Liver (tissue), 9 donors: ENCODE results near the gene SNX5. TPM values are rescaled to one million over a fixed set of nuclear protein-coding genes. Genes with fewer than 3 reads are reported as not detected.

Source experiments
- DNase-seq: peaks from one replicate; pipeline ENCODE4 v3.0.0-alpha.2; 2017; ENCODE audit warnings: low spot score
- H3K27ac ChIP-seq, 2 donors: one replicate each; pipeline ENCODE4 v1.7.0; 2013; ENCODE audit warnings: inconsistent platforms in 2 of 2, low read length in 2 of 2, control low read depth in 1 of 2, low read depth in 1 of 2, mild to moderate bottlenecking in 1 of 2
- H3K27me3 ChIP-seq, 4 donors: one replicate each; pipeline versions ENCODE4 v1.6.1 to v1.7.0; 2013; ENCODE audit warnings: low read length in 3 of 4, inconsistent platforms in 1 of 4, mild to moderate bottlenecking in 1 of 4, moderate library complexity in 1 of 4; ENCODE audit not compliant: control insufficient read depth in 4 of 4, insufficient read depth in 4 of 4
- H3K36me3 ChIP-seq, 4 donors: one replicate each; pipeline versions ENCODE4 v1.6.1 to v1.7.0; 2013; ENCODE audit warnings: low read length in 3 of 4, mild to moderate bottlenecking in 3 of 4, low read depth in 1 of 4, moderate library complexity in 1 of 4; ENCODE audit not compliant: control insufficient read depth in 4 of 4, insufficient read depth in 3 of 4
- H3K4me1 ChIP-seq, 4 donors: one replicate each; pipeline versions ENCODE4 v1.6.1 to v1.7.0; 2013; ENCODE audit warnings: low read length in 3 of 4, mild to moderate bottlenecking in 3 of 4, moderate library complexity in 1 of 4; ENCODE audit not compliant: control insufficient read depth in 4 of 4, insufficient read depth in 4 of 4
- H3K4me3 ChIP-seq, 3 donors: one replicate each; pipeline versions ENCODE4 v1.6.1 to v1.7.0; 2013; ENCODE audit warnings: low read length in 3 of 3, control low read depth in 1 of 3, low read depth in 1 of 3, mild to moderate bottlenecking in 1 of 3
- H3K9ac ChIP-seq, 2 donors: one replicate each; pipeline ENCODE4 v1.7.0; 2013; ENCODE audit warnings: low read length in 2 of 2, mild to moderate bottlenecking in 2 of 2, moderate library complexity in 2 of 2, control low read depth in 1 of 2, low read depth in 1 of 2
- H3K9me3 ChIP-seq, 4 donors: one replicate each; pipeline versions ENCODE4 v1.6.1 to v1.7.0; 2013; ENCODE audit warnings: low read length in 3 of 4; ENCODE audit not compliant: control insufficient read depth in 4 of 4
- CTCF ChIP-seq: fragments of 150-350 bp; IDR thresholded peaks from 2 replicates; pipeline ENCODE4 v1.5.1; 2017; ENCODE audit warnings: improper control_type of control experiment, low read depth, low read length; ENCODE audit not compliant: missing input control
- EGR1 ChIP-seq, 2 donors: IDR thresholded peaks; 2 replicates each; pipeline ENCODE4 v1.6.1; 2016 to 2018; ENCODE audit warnings: antibody characterized with exemption in 2 of 2, low read depth in 2 of 2
- FOXA1 ChIP-seq: IDR thresholded peaks from 2 replicates; pipeline ENCODE4 v1.6.1; 2016; ENCODE audit warnings: antibody characterized with exemption
- FOXA2 ChIP-seq: IDR thresholded peaks from 2 replicates; pipeline ENCODE4 v1.6.1; 2016; ENCODE audit warnings: antibody characterized with exemption
- GABPA ChIP-seq, 2 donors: IDR thresholded peaks in 1 of 2; conservative IDR thresholded peaks in 1 of 2; 2 replicates each; pipeline ENCODE4 v1.6.1; 2016; ENCODE audit warnings: antibody characterized with exemption in 2 of 2, mild to moderate bottlenecking in 1 of 2, moderate library complexity in 1 of 2
- HNF4A ChIP-seq, 2 donors: conservative IDR thresholded peaks; 2 replicates each; pipeline ENCODE4 v1.6.1; 2016; ENCODE audit warnings: antibody characterized with exemption in 2 of 2, mild to moderate bottlenecking in 2 of 2
- HNF4G ChIP-seq: IDR thresholded peaks from 2 replicates; pipeline ENCODE4 v1.6.1; 2016; ENCODE audit warnings: antibody characterized with exemption
- JUND ChIP-seq, 2 donors: IDR thresholded peaks; 2 replicates each; pipeline ENCODE4 v1.6.1; 2016; ENCODE audit warnings: antibody characterized with exemption in 2 of 2
- MAX ChIP-seq: IDR thresholded peaks from 2 replicates; pipeline ENCODE4 v1.6.1; 2016; ENCODE audit warnings: antibody characterized with exemption
- NR2F2 ChIP-seq: IDR thresholded peaks from 2 replicates; pipeline ENCODE4 v1.6.1; 2016; ENCODE audit warnings: antibody characterized with exemption
- RAD21 ChIP-seq, 2 donors: IDR thresholded peaks; 2 replicates each; pipeline ENCODE4 v1.6.1; 2016; ENCODE audit warnings: antibody characterized with exemption in 2 of 2, mild to moderate bottlenecking in 2 of 2
- RXRA ChIP-seq, 2 donors: IDR thresholded peaks; 2 replicates each; pipeline ENCODE4 v1.6.1; 2017 to 2018; ENCODE audit warnings: antibody characterized with exemption in 2 of 2, mild to moderate bottlenecking in 1 of 2
- SP1 ChIP-seq: IDR thresholded peaks from 2 replicates; pipeline ENCODE4 v1.6.1; 2018; ENCODE audit warnings: antibody characterized with exemption, mild to moderate bottlenecking
- TAF1 ChIP-seq: conservative IDR thresholded peaks from 2 replicates; pipeline ENCODE4 v1.6.1; 2016; ENCODE audit warnings: antibody characterized with exemption, mild to moderate bottlenecking
- YY1 ChIP-seq: IDR thresholded peaks from 2 replicates; pipeline ENCODE4 v1.6.1; 2016; ENCODE audit warnings: antibody characterized with exemption, mild to moderate bottlenecking
- WGBS: extraction: QIAGEN DNeasy Blood & Tissue Kit; methylation state at CpG from one replicate; pipeline ENCODE4 v1.1.7; 2013; 5-methylcytosine and 5-hydroxymethylcytosine counted together
- polyA plus RNA-seq, 2 donors: library from polyadenylated mRNA; stranded (reverse) in 1 of 2; unstranded in 1 of 2; fragments of 200-250 nt in 1 of 2; fragments of >200 nt in 1 of 2; fragmentation: Nextera tagmentation in 1 of 2; extraction: Ambion mirVana in 1 of 2; gene quantifications; one replicate each; pipeline versions ENCODE4 v1.2.1 to v1.2.3, GENCODE V29; 2013 to 2015
- total RNA-seq, 2 donors: library from RNA; depleted of rRNA; stranded (reverse); fragments of >200 nt; gene quantifications; one replicate each; pipeline ENCODE4 v1.2.3, GENCODE V29; 2014
- TF ChIP-seq, protein P1 (sequence below): IDR thresholded peaks from 2 replicates; pipeline ENCODE4 v1.6.1; 2016; ENCODE audit warnings: antibody characterized with exemption
- TF ChIP-seq, protein P2 (sequence below): IDR thresholded peaks from 2 replicates; pipeline ENCODE4 v1.6.1; 2016; ENCODE audit warnings: antibody characterized with exemption, mild to moderate bottlenecking
- donor health status: healthy.
- donor health status: healthy.
- donor health status: healthy.
- donor health status: healthy.
- donor health status: healthy.

SNX5 gene
- total and polyA plus RNA-seq, 4 donors, result 32.8 to 77.8 (median 46.2) TPM

- TF ChIP-seq EGR1 (IDR thresholded peaks at IDR 0.05; ENCODE audit: low read depth in 2 of 2) (no peak), SP1 (no peak), RAD21 (IDR thresholded peaks at IDR 0.05) (no peak), JUND (IDR thresholded peaks at IDR 0.05) (no peak), HNF4A (conservative IDR thresholded peaks at IDR 0.05) (no peak), HNF4G (no peak), TAF1 (no peak), RXRA (IDR thresholded peaks at IDR 0.05) (no peak), CTCF (no peak), NR2F2 (no peak), GABPA (IDR thresholded peaks at IDR 0.05 in 1 of 2, conservative IDR thresholded peaks at IDR 0.05 in 1 of 2) (no peak)
- TF ChIP-seq, protein P1, sequence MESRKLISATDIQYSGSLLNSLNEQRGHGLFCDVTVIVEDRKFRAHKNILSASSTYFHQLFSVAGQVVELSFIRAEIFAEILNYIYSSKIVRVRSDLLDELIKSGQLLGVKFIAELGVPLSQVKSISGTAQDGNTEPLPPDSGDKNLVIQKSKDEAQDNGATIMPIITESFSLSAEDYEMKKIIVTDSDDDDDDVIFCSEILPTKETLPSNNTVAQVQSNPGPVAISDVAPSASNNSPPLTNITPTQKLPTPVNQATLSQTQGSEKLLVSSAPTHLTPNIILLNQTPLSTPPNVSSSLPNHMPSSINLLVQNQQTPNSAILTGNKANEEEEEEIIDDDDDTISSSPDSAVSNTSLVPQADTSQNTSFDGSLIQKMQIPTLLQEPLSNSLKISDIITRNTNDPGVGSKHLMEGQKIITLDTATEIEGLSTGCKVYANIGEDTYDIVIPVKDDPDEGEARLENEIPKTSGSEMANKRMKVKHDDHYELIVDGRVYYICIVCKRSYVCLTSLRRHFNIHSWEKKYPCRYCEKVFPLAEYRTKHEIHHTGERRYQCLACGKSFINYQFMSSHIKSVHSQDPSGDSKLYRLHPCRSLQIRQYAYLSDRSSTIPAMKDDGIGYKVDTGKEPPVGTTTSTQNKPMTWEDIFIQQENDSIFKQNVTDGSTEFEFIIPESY, result no peak
- TF ChIP-seq, protein P2, sequence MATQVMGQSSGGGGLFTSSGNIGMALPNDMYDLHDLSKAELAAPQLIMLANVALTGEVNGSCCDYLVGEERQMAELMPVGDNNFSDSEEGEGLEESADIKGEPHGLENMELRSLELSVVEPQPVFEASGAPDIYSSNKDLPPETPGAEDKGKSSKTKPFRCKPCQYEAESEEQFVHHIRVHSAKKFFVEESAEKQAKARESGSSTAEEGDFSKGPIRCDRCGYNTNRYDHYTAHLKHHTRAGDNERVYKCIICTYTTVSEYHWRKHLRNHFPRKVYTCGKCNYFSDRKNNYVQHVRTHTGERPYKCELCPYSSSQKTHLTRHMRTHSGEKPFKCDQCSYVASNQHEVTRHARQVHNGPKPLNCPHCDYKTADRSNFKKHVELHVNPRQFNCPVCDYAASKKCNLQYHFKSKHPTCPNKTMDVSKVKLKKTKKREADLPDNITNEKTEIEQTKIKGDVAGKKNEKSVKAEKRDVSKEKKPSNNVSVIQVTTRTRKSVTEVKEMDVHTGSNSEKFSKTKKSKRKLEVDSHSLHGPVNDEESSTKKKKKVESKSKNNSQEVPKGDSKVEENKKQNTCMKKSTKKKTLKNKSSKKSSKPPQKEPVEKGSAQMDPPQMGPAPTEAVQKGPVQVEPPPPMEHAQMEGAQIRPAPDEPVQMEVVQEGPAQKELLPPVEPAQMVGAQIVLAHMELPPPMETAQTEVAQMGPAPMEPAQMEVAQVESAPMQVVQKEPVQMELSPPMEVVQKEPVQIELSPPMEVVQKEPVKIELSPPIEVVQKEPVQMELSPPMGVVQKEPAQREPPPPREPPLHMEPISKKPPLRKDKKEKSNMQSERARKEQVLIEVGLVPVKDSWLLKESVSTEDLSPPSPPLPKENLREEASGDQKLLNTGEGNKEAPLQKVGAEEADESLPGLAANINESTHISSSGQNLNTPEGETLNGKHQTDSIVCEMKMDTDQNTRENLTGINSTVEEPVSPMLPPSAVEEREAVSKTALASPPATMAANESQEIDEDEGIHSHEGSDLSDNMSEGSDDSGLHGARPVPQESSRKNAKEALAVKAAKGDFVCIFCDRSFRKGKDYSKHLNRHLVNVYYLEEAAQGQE, result no peak
- no peak overlapping the region for H3K9ac ChIP-seq
- H3K36me3 ChIP-seq, result no peaks in the 10 kb centered on the region
- no peaks in the 10 kb centered on the region for H3K9me3 ChIP-seq
- peaks cover 0 to 17% (median 3%) of the 10 kb centered on the region in 4 donors for H3K4me1 ChIP-seq
- no peaks in the 10 kb centered on the region for H3K27me3 ChIP-seq
- 95% methylated on average over 3 of the region's 3 CpGs for WGBS
- no peak overlapping the region for H3K4me3 ChIP-seq
- no peak overlapping the region for H3K27ac ChIP-seq
- no peak for DNase-seq
These were observed 33.4 kb downstream of the SNX5 start for GRCh38 chr20:17935186-17935585.

DNA sequence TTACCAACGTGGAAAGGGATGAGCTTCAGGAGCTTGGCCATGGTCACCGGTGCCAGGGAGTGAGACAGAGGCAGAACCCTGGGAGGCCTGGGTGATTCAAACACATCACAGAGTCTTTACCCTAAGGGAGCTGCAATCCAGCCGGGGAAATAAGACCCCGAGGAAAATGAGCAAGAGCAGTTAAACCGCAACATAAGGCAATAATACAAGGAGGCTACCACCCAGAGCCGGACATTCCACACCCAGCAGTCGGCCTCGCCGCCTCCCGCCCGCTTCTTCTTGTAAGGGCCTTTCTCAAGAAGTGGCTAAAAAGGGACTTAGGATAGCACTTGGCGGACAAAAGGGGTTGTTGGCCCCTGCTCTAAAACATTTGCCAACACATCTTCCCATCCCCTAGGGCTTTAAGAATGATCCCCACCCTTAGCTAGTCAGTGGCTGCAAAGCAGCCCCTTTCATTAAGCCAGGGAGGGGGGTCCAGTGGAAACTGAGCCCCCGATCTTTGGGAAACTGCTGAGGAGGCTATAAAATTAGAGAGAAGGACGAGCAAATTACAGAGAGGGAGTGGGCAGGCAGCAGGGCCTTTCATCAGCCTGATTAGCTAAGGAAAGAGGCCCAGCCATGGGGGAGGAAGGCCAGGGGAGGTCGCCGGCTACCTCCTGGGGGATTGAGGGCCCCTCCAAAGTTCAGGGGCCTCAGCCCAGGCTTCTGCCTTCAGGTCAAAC, 34.3 kb downstream of the SNX5 start:
- Histone ChIP-seq H3K9ac (no peak overlapping the region), H3K36me3 (no peaks in the 10 kb centered on the region), H3K4me3 (no peak overlapping the region), H3K27me3 (no peaks in the 10 kb centered on the region), H3K4me1 (peaks cover 0 to 9% (median 1%) of the 10 kb centered on the region in 4 donors), H3K9me3 (no peaks in the 10 kb centered on the region), H3K27ac (no peak overlapping the region)
- 83% methylated on average over 16 of the region's 16 CpGs for WGBS
- DNase-seq, result no peak
- TF ChIP-seq RXRA (IDR thresholded peaks at IDR 0.05) (no peak), SP1 (no peak), RAD21 (IDR thresholded peaks at IDR 0.05) (no peak), EGR1 (IDR thresholded peaks at IDR 0.05; ENCODE audit: low read depth in 2 of 2) (no peak), NR2F2 (no peak), HNF4G (no peak), FOXA1 (no peak), GABPA (IDR thresholded peaks at IDR 0.05 in 1 of 2, conservative IDR thresholded peaks at IDR 0.05 in 1 of 2) (no peak), HNF4A (conservative IDR thresholded peaks at IDR 0.05) (no peak), MAX (no peak), JUND (IDR thresholded peaks at IDR 0.05) (no peak), FOXA2 (no peak), YY1 (no peak), CTCF (no peak)
- TF ChIP-seq, protein P1, result no peak
